ENCODE measurements around the gene MYEF2.

The MYEF2 gene

GRCh38 chr15:48144889-48145288 is 33.2 kb downstream of the MYEF2 start:
- DNase-seq (ENCODE audit: low read depth): no peak

- DNase-seq (ENCODE audit: low read depth): no peak
These were observed 34.2 kb downstream of the MYEF2 start for GRCh38 chr15:48143856-48144255.

GRCh38 chr15:48132874-48133273 is 45.2 kb downstream of the MYEF2 start:
- DNase-seq (ENCODE audit: low read depth): no peak

- DNase-seq (ENCODE audit: low read depth): no peak
These were observed 46.8 kb downstream of the MYEF2 start for GRCh38 chr15:48131324-48131723.

- DNase-seq (ENCODE audit: low read depth): no peak
These were observed 51.3 kb downstream of the MYEF2 start for GRCh38 chr15:48126667-48127355.

DNA sequence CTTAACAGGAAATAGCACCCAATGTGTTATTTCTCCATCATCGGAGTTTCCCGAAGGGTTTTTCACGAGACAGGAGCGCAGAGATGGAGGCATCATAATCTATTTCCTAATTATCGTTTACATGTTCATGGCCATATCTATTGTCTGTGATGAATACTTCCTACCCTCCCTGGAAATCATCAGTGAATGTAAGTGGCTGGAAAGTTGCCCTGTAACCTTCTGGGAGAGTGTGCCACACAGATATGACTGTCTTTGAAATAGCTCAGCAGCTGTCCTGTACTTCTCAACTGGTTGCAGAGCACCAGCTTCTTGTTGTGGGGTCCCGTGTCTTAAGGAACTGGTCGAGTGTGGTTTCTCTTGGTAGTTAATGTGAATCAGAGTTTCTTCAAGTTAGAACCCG is 56.2 kb downstream of the MYEF2 start:
- no peak for DNase-seq (ENCODE audit: low read depth)

GRCh38 chr15:48120745-48121144 is 57.4 kb downstream of the MYEF2 start, which contains the start of gene SLC24A5:
SLC24A5 (plus strand) TSS chr15:48120990; CDS start chr15:48121045, 55 bp downstream.
- DNase-seq (ENCODE audit: low read depth): no peak

DNA sequence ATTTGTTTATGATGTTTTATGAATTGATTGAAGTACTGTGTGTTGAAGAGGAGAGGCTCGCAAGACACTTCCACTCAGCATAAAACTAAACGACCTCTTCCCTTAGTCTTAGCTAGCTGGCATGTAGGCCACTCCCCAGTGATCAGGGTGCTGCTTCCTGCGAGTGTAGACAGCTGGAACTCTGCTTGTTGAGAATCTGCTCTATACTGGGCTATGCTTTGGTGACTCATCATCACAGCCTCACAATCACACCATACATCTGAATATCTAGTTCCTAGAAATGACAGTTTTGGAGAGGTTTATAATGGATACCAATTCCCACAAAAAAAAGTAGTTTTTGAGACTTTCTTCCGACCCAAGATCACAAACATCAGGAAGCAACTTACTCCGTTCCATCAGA is 58.8 kb downstream of the MYEF2 start:
- DNase-seq (ENCODE audit: low read depth): no peak

- no peak for DNase-seq (ENCODE audit: low read depth)
These were observed 65.9 kb downstream of the MYEF2 start for GRCh38 chr15:48112242-48112641.

DNA sequence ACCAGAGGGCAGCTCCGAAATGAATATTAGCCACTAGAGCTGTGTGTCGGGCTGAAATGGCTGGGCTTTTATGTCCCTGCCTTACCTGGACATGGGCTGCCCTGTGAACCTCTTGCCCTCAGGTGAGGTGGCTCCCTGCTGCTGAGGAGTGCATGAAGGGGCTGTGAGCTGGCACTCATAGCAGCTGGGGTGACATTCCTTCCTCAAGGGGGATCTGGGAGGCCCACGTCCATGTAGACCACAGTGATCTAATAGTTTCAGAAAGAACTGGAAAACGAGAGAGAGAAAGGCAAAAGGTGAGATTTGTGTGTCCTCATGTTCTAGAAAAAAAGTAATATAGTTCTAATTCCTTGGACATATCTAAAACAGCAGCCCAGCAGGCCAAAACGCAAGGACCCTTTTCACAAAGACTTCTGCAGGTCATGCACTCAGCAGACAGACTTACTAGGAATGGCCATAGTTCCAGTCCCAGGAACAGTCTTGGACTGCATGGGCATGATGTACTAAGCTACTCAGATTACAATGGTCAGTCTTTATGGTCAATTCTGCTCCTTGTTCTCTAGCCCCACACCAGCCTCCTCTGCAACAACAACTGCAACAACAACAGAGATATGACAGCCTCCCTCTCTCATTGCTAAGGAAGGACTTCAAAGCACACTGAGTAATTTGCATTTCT is 68.1 kb downstream of the MYEF2 start:
- no peak for DNase-seq (ENCODE audit: low read depth)

- DNase-seq (ENCODE audit: low read depth): no peak
These were observed 68.9 kb downstream of the MYEF2 start for GRCh38 chr15:48109212-48109611.

- no peak for DNase-seq (ENCODE audit: low read depth)
These were observed 72.2 kb downstream of the MYEF2 start for GRCh38 chr15:48105936-48106335.

- no peak for DNase-seq (ENCODE audit: low read depth)
These were observed 74.4 kb downstream of the MYEF2 start for GRCh38 chr15:48103647-48104046.

DNA sequence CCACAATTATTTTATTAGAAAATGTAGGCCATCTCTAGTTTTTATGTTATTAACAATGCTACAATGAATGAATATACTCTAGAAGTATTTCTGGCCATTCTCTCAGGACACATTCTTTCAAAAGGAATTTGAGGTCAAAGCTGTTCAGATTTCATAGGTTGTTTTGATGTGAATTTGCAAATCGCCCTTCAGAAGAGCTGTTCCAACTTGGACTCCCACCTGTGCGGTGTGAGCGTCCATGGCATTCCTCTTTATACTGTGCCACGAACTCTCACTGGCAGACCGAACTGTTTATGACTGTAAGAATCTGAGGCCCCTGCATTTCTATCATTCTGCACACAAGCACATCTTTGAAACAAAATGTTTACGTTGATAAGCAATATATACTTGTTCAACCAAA is 75.9 kb downstream of the MYEF2 start:
- no peak for DNase-seq (ENCODE audit: low read depth)

GRCh38 chr15:48101376-48101961 is 76.6 kb downstream of the MYEF2 start:
- no peak for DNase-seq (ENCODE audit: low read depth)

DNA sequence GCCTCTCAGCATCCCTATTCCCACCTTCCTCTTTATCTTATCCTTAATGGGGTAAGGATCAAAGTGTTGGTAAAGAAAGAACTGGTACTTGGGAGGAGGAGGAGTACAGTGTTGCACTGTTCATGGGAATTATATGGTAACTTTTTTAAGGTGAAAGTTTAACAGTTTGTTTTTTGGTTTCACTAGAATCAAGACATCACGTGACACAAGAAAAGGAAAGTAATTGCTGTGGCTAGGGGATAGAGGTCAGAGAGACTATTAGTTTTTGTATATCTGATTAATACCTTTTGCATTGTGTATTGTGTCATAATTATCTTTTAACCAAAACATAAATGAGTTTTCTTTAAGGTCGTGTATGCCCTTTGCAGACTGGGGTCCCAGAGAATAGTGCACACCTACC is 80.8 kb downstream of the MYEF2 start:
- DNase-seq (ENCODE audit: low read depth): no peak

DNA sequence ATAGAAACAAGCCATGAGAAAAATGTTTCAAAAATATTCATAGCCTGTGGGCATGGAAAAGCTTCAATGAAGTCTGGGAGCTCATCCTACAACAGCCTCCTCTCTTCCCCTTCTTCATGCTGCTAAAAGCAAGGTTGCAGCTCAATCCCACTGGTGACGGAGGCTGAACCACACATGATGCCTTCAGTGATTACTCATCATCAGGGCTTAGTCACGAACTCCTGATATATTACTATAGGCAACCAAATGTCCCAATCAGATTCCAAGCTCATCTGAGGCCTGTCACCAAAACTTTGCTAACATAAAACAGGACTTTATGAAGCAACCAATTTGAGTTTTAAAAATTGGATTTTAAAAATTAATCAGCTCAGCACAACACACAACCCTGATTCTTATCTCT is 81.3 kb downstream of the MYEF2 start:
- peak; percentile 71 for DNase-seq (ENCODE audit: low read depth)

- DNase-seq (ENCODE audit: low read depth): no peak
These were observed 81.7 kb downstream of the MYEF2 start for GRCh38 chr15:48096355-48096786.

GRCh38 chr15:48091522-48091921 is 86.6 kb downstream of the MYEF2 start:
- no peak for DNase-seq (ENCODE audit: low read depth)

- DNase-seq (ENCODE audit: low read depth): no peak
These were observed 87.4 kb downstream of the MYEF2 start for GRCh38 chr15:48090666-48091065.

DNA sequence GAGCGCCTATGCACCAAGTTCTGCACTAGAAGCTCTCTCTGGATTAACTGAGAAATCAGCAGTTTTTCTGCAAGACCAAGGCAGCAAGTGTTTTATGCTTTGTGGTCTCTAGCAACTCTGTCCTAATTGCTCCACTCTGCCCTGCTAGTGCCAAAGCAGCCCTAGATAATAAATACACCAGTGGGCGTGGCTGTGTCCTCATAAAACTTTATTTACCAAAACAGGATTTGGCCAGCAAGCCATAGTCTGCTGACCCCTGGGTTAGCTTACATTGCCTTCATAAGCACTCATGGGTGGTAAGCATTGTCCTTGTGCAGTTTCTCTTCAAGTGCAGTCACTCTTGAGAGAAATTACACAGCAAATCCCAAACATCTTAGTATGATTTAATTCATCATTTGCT is 88.0 kb downstream of the MYEF2 start:
- no peak for DNase-seq (ENCODE audit: low read depth)

DNA sequence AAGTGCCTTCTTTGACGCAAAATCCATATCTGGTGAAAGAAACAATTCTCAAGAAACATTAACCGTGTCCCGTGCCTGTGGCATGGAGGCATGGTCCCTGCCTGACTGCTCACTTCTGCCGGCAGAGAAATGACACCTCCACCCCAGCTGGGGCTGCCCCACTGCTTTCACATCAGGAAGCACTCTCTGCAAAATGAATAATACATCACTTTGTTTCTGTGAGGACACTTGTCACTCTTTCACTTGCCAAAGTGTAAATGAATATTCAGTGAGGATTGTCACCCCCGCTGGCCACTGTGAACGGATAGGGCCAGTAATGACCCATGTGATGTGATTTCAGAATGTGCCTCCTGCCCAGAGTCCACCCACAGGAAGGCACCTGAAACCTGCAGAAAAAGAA is 88.4 kb downstream of the MYEF2 start:
- DNase-seq (ENCODE audit: low read depth): no peak

- DNase-seq (ENCODE audit: low read depth): no peak
These were observed 90.3 kb downstream of the MYEF2 start for GRCh38 chr15:48087844-48088243.

All from GM04504 (cell line).